HEK293 (cell line): Measurements from ENCODE around the gene METTL2A.
"Not testable (repeated sequence)": the region's sequence is repeated elsewhere in the genome, so short reads cannot be mapped to it uniquely, and the experiment has no call there.

Experiments used
- CTCF ChIA-PET: fragments of 350-600 bp; formaldehyde crosslinking; extraction: SDS; loops from one replicate; lab custom pipeline; 2021; ENCODE audit warnings: antibody characterized with exemption; lab: Yijun Ruan, JAX
- POLR2A ChIA-PET: fragments of 300-600 bp; formaldehyde crosslinking; extraction: SDS; loops from one replicate; lab custom pipeline; 2020; ENCODE audit warnings: antibody characterized with exemption, inconsistent platforms; lab: Yijun Ruan, JAX
- H3K27ac ChIP-seq: fragments of 200-500 bp; sonication (Bioruptor generic); 2 replicates; pipeline ENCODE4 v1.5.1; 2014; ENCODE audit warnings: low read depth, low read length, control low read depth, inconsistent platforms; ENCODE audit errors: extremely low read depth
- H3K36me3 ChIP-seq, 2 experiments: fragments of 200-500 bp in 1 of 2; sonication (Bioruptor generic) in 1 of 2; 1 replicate in 1 of 2; 2 replicates in 1 of 2; pipeline ENCODE4 v1.5.1; 2014 to 2017; ENCODE audit warnings: inconsistent platforms in 2 of 2, low read length in 2 of 2; ENCODE audit not compliant: control insufficient read depth in 2 of 2, insufficient read depth in 1 of 2
- H3K4me1 ChIP-seq: fragments of 200-500 bp; sonication (Bioruptor generic); 2 replicates; pipeline ENCODE4 v1.5.1; 2014; ENCODE audit warnings: mild to moderate bottlenecking, low read length, inconsistent platforms; ENCODE audit not compliant: control insufficient read depth, insufficient read depth
- H3K4me3 ChIP-seq: 2 replicates; pipeline ENCODE4 v1.5.1; 2011; ENCODE audit warnings: low read depth, mild to moderate bottlenecking, control low read depth, low read length, moderate library complexity
- H3K9me3 ChIP-seq: fragments of 200-500 bp; sonication (Bioruptor generic); 2 replicates; pipeline ENCODE4 v1.5.1; 2014; ENCODE audit warnings: low read depth, low read length, inconsistent platforms; ENCODE audit not compliant: control insufficient read depth, insufficient read depth
- GLI4 ChIP-seq: fragments of 450-650 bp; formaldehyde crosslinking; IDR thresholded peaks from 2 replicates; pipeline ENCODE4 v1.5.1; 2016; ENCODE audit warnings: missing biosample characterization, missing genetic modification characterization
- HIC1 ChIP-seq: fragments of 450-650 bp; formaldehyde crosslinking; IDR thresholded peaks from 2 replicates; pipeline ENCODE4 v1.5.1; 2016; ENCODE audit warnings: missing biosample characterization, missing genetic modification characterization
- HOXA7 ChIP-seq: sonication (generic); formaldehyde crosslinking; IDR thresholded peaks from 2 replicates; pipeline ENCODE4 v1.8.1; 2022; ENCODE audit warnings: missing genetic modification reagents, borderline replicate concordance
- KLF1 ChIP-seq: fragments of 450-650 bp; formaldehyde crosslinking; IDR thresholded peaks from 2 replicates; pipeline ENCODE4 v1.5.1; 2016; ENCODE audit warnings: missing biosample characterization, missing genetic modification characterization
- KLF10 ChIP-seq: fragments of 450-650 bp; IDR thresholded peaks from 2 replicates; pipeline ENCODE4 v1.5.1; 2018; ENCODE audit warnings: missing biosample characterization, mild to moderate bottlenecking, missing genetic modification characterization
- MEIS1 ChIP-seq: sonication (generic); formaldehyde crosslinking; IDR thresholded peaks from 2 replicates; pipeline ENCODE4 v1.8.1; 2022; ENCODE audit warnings: missing genetic modification reagents, mild to moderate bottlenecking, borderline replicate concordance
- PATZ1 ChIP-seq: fragments of 450-650 bp; formaldehyde crosslinking; IDR thresholded peaks from 2 replicates; pipeline ENCODE4 v1.5.1; 2016; ENCODE audit warnings: missing biosample characterization, missing genetic modification characterization
- SCRT2 ChIP-seq: fragments of 450-650 bp; formaldehyde crosslinking; IDR thresholded peaks from 2 replicates; pipeline ENCODE4 v1.5.1; 2016; ENCODE audit warnings: missing biosample characterization, missing genetic modification characterization
- TRIM28 ChIP-seq: IDR thresholded peaks from 2 replicates; pipeline ENCODE4 v1.6.1; 2011; ENCODE audit warnings: low read length, control low read depth, borderline replicate concordance
- ZNF148 ChIP-seq: fragments of 450-650 bp; formaldehyde crosslinking; IDR thresholded peaks from 2 replicates; pipeline ENCODE4 v1.5.0; 2017; ENCODE audit warnings: missing biosample characterization, missing genetic modification characterization, borderline replicate concordance
- ZNF19 ChIP-seq: fragments of 450-650 bp; formaldehyde crosslinking; IDR thresholded peaks from 2 replicates; pipeline ENCODE4; 2016; ENCODE audit warnings: missing biosample characterization, missing genetic modification characterization, low read depth
- ZNF341 ChIP-seq: fragments of 450-650 bp; formaldehyde crosslinking; IDR thresholded peaks from 2 replicates; pipeline ENCODE4; 2016; ENCODE audit warnings: low read depth, missing biosample characterization, missing genetic modification characterization
- ZNF501 ChIP-seq: fragments of 450-650 bp; formaldehyde crosslinking; IDR thresholded peaks from 2 replicates; pipeline ENCODE4 v1.5.1; 2016; ENCODE audit warnings: missing biosample characterization, missing genetic modification characterization
- ZNF518A ChIP-seq: fragments of 450-650 bp; formaldehyde crosslinking; conservative IDR thresholded peaks from 2 replicates; pipeline ENCODE4 v1.5.1; 2016; ENCODE audit warnings: low read depth, missing biosample characterization, missing genetic modification characterization
- ZNF555 ChIP-seq: fragments of 450-650 bp; formaldehyde crosslinking; conservative IDR thresholded peaks from 2 replicates; pipeline ENCODE4 v1.5.1; 2017; ENCODE audit warnings: missing biosample characterization, mild to moderate bottlenecking, missing genetic modification characterization, inconsistent platforms
- ZNF660 ChIP-seq: fragments of 450-650 bp; IDR thresholded peaks from 2 replicates; pipeline ENCODE4 v1.5.1; 2018; ENCODE audit warnings: missing biosample characterization, mild to moderate bottlenecking, missing genetic modification characterization
- ZNF843 ChIP-seq: fragments of 450-650 bp; formaldehyde crosslinking; IDR thresholded peaks from 2 replicates; pipeline ENCODE4 v1.5.1; 2016; ENCODE audit warnings: missing biosample characterization, missing genetic modification characterization
- TF ChIP-seq, protein P1 (sequence below): fragments of 450-650 bp; formaldehyde crosslinking; IDR thresholded peaks from 2 replicates; pipeline ENCODE4 v1.5.1; 2016; ENCODE audit warnings: missing biosample characterization, missing genetic modification characterization

METTL2A gene

GRCh38 chr17:62398891-62399290, 24.8 kb upstream of the METTL2A start (continued):
- TF ChIP-seq ZNF518A (tag by site-specific recombination) = no peak
- TF ChIP-seq, protein P1, sequence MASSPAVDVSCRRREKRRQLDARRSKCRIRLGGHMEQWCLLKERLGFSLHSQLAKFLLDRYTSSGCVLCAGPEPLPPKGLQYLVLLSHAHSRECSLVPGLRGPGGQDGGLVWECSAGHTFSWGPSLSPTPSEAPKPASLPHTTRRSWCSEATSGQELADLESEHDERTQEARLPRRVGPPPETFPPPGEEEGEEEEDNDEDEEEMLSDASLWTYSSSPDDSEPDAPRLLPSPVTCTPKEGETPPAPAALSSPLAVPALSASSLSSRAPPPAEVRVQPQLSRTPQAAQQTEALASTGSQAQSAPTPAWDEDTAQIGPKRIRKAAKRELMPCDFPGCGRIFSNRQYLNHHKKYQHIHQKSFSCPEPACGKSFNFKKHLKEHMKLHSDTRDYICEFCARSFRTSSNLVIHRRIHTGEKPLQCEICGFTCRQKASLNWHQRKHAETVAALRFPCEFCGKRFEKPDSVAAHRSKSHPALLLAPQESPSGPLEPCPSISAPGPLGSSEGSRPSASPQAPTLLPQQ (tag by site-specific recombination) = no peak
- TF ChIP-seq, all 188 proteins: peak for 0

- TF ChIP-seq ZNF843 (tag by site-specific recombination) (no peak), TRIM28 (no peak), ZNF19 (tag by site-specific recombination) (no peak), KLF1 (no peak), HOXA7 (CRISPR knock-in tag) (no peak), ZNF660 (tag by site-specific recombination) (no peak), HIC1 (tag by site-specific recombination) (no peak), SCRT2 (tag by site-specific recombination) (no peak), GLI4 (tag by site-specific recombination) (no peak), ZNF148 (tag by site-specific recombination) (no peak), PATZ1 (tag by site-specific recombination) (no peak), ZNF501 (no peak), ZNF341 (tag by site-specific recombination) (no peak), ZNF555 (tag by site-specific recombination) (no peak), KLF10 (tag by site-specific recombination) (no peak), MEIS1 (CRISPR knock-in tag) (no peak)
- TF ChIP-seq, protein P1 (tag by site-specific recombination) = no peak
- no peak overlapping the region for H3K27ac ChIP-seq
- H3K36me3 ChIP-seq = no peaks in the 10 kb centered on the region
- ChIA-PET CTCF (no interaction called here), POLR2A (no interaction called here)
- H3K4me3 ChIP-seq = no peak overlapping the region
- no peaks in the 10 kb centered on the region for H3K9me3 ChIP-seq
- no peaks in the 10 kb centered on the region for H3K4me1 ChIP-seq
These were observed 18.2 kb upstream of the METTL2A start for GRCh38 chr17:62405451-62405850.

GRCh38 chr17:62413090-62413489, 10.6 kb upstream of the METTL2A start:
- CTCF ChIA-PET = interaction anchor here (0.7 kb wide), 1 partner anchor 572 kb away, joined by 5 read pairs; no protein-coding TSS in a partner anchor
- POLR2A ChIA-PET, H3K4me1 ChIP-seq, H3K4me3 ChIP-seq, H3K36me3 ChIP-seq, H3K9me3 ChIP-seq, H3K27ac ChIP-seq: not testable (repeated sequence)
